Tibial artery (tissue), 4 donors: ENCODE results near the gene DMBT1.
"Not testable (repeated sequence)": the region's sequence is repeated elsewhere in the genome, so short reads cannot be mapped to it uniquely, and the experiment has no call there.

Experiments
- DNase-seq, 2 donors: peaks; one replicate each; pipeline ENCODE4 v3.0.0-alpha.2; 2019
- H3K27ac ChIP-seq, 2 donors: fragments of 200-600 bp; sonication (generic) in 1 of 2; 1 replicate in 1 of 2; 2 replicates in 1 of 2; pipeline ENCODE4 v1.5.1; 2018 to 2019; ENCODE audit warnings: mild to moderate bottlenecking in 1 of 2
- H3K27me3 ChIP-seq, 2 donors: fragments of 200-600 bp; sonication (generic) in 1 of 2; one replicate each; pipeline versions ENCODE4 v1.5.1 to v1.6.0; 2016 to 2019
- H3K36me3 ChIP-seq, 3 donors: fragments of 200-600 bp; sonication (generic) in 2 of 3; one replicate each; pipeline ENCODE4 v1.5.1; 2016 to 2019; ENCODE audit warnings: mild to moderate bottlenecking in 2 of 3
- H3K4me1 ChIP-seq, 4 donors: fragments of 200-600 bp; sonication (generic) in 2 of 4; 1 replicate in 3 of 4; 2 replicates in 1 of 4; pipeline ENCODE4 v1.5.1; 2016 to 2019
- H3K4me3 ChIP-seq, 2 donors: fragments of 200-600 bp; sonication (generic) in 1 of 2; 1 replicate in 1 of 2; 2 replicates in 1 of 2; pipeline ENCODE4 v1.5.1; 2018 to 2019; ENCODE audit warnings: mild to moderate bottlenecking in 2 of 2
- H3K9me3 ChIP-seq, 3 donors: fragments of 200-600 bp; sonication (generic) in 1 of 3; one replicate each; pipeline ENCODE4 v1.5.1; 2016 to 2019
- intact Hi-C: fragments of 100-400 bp; cut with DNase I; formaldehyde crosslinking; loops from one replicate; pipeline ENCODE4 v1.15.0; 2023; ENCODE audit warnings: low total_unique reads
- TF ChIP-seq, protein P1 (sequence below), 2 experiments: fragments of 200-600 bp in 1 of 2; fragments of 450-650 bp in 1 of 2; IDR thresholded peaks; one replicate each; pipeline ENCODE4 v1.5.1; 2017 to 2019; ENCODE audit warnings: antibody characterized with exemption in 2 of 2, mild to moderate bottlenecking in 1 of 2, moderate library complexity in 1 of 2

DMBT1 gene

DNA sequence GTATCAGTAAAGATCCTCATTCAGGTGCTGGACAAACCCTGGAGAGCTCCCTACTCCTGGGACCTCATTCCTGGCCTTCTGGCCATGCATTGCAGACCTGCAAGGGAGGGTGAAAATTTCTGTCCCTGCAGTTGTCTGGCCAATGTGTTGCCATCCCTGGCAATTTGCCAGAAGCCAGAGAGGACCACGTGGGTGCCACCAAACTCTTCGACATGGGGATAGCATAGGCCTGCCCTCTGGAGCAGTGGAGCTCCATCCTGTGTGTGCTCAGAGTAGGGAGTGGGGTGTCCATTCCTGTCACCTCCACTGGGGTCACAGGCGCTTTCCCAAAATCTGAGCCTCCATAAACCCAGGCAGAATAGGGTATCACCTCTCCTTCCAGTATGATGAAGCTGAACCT, 31.2 kb downstream of the DMBT1 start:
- no peaks in the 10 kb centered on the region for H3K9me3 ChIP-seq
- no peak for DNase-seq
- H3K36me3 ChIP-seq: no peaks in the 10 kb centered on the region
- no peaks in the 10 kb centered on the region for H3K27me3 ChIP-seq
- intact Hi-C loops: no loop called here
- H3K27ac ChIP-seq: no peak overlapping the region
- H3K4me1 ChIP-seq: no peaks in the 10 kb centered on the region
- H3K4me3 ChIP-seq: no peak overlapping the region
- TF ChIP-seq, protein P1, sequence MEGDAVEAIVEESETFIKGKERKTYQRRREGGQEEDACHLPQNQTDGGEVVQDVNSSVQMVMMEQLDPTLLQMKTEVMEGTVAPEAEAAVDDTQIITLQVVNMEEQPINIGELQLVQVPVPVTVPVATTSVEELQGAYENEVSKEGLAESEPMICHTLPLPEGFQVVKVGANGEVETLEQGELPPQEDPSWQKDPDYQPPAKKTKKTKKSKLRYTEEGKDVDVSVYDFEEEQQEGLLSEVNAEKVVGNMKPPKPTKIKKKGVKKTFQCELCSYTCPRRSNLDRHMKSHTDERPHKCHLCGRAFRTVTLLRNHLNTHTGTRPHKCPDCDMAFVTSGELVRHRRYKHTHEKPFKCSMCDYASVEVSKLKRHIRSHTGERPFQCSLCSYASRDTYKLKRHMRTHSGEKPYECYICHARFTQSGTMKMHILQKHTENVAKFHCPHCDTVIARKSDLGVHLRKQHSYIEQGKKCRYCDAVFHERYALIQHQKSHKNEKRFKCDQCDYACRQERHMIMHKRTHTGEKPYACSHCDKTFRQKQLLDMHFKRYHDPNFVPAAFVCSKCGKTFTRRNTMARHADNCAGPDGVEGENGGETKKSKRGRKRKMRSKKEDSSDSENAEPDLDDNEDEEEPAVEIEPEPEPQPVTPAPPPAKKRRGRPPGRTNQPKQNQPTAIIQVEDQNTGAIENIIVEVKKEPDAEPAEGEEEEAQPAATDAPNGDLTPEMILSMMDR (IDR thresholded peaks at IDR 0.05): no peak

DNA sequence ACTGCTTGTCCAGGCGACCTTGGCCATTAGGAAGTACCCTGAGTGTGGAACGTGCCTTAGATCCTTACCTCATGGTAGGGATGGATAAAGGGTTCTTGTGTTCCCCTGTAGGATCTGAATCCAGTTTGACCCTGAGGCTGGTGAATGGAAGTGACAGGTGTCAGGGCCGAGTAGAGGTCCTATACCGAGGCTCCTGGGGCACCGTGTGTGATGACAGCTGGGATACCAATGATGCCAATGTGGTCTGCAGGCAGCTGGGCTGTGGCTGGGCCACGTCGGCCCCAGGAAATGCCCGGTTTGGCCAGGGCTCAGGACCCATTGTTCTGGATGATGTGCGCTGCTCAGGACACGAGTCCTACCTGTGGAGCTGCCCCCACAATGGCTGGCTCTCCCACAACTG, 31.6 kb downstream of the DMBT1 start:
- TF ChIP-seq, protein P1 (IDR thresholded peaks at IDR 0.05): no peak
- no peak overlapping the region for H3K4me3 ChIP-seq
- no peaks in the 10 kb centered on the region for H3K4me1 ChIP-seq
- no peak for DNase-seq
- no peak overlapping the region for H3K27ac ChIP-seq
- no peaks in the 10 kb centered on the region for H3K27me3 ChIP-seq
- intact Hi-C loops: no loop called here
- H3K36me3 ChIP-seq: no peaks in the 10 kb centered on the region
- H3K9me3 ChIP-seq: no peaks in the 10 kb centered on the region

DNA sequence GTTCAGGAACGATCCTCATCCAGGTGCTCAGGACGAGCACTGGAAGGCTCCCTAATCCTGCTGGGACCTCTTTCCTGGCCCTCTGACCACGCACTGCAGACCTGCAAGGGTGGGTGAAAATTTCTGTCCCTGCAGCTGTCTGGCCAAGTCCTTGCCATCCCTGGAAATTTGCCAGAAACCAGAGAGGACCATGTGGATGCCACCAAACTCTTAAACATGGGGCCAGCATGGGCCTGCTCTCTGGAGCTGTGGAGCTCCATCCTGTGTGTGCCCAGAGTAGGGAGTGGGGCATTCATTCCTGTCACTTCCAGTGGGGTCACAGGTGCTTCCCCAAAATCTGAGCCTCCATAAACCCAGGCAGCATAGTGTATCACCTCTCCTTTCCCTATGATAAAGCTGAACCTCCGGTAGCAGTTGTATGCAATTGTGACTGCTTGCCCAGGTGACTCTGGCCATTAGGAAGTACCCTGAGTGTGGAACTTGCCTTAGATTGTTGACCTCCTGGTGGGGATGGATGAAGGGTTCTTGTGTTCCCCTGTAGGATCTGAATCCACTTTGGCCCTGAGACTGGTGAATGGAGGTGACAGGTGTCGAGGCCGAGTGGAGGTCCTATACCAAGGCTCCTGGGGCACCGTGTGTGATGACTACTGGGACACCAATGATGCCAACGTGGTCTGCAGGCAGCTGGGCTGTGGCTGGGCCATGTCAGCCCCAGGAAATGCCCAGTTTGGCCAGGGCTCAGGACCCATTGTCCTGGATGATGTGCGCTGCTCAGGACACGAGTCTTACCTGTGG, 57.1 kb downstream of the DMBT1 start:
- intact Hi-C loops: no loop called here
- TF ChIP-seq, protein P1 (IDR thresholded peaks at IDR 0.05): no peak
- Histone ChIP-seq H3K4me1 (no peaks in the 10 kb centered on the region), H3K27ac (no peak overlapping the region), H3K27me3 (no peaks in the 10 kb centered on the region), H3K9me3 (no peaks in the 10 kb centered on the region), H3K4me3 (no peak overlapping the region), H3K36me3 (no peaks in the 10 kb centered on the region)
- peak in 1 of 2 donors; percentile 9 for DNase-seq

DNA sequence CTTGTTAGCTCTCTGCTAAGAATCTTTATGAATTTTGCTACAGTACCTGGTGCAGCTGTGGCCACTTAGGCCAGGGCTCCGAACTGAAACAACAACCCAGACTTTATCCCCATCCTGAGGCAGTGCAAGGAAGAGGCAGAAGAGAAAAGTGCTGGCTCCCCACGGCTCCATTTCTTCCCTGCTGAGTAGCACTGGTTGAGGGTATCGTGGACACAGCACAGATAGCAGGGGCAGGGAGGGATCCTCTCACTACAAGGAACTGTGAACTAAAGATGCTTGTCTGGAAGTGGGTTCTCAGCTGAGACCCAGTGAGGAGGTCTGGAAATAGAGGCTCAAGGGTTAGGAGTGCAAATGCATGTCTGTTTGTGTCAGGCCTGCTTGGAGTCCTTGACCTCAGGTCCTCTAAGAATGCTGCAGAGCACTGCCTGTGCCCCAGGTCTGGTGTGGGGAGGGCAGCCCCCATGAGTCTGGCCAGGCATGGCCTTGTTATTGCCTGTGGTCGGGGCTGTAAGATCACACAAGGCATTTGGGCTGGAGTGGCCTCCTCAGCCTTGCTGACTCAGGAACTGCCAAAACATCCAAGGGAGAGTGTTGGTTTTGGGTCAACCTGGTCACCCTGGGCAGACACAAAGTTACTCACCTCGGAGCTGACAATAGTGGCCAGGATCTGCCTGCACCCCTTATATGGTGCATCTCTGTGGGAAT, 58.1 kb downstream of the DMBT1 start:
- Histone ChIP-seq H3K4me1 (no peaks in the 10 kb centered on the region), H3K4me3 (no peak overlapping the region), H3K27ac (no peak overlapping the region), H3K27me3 (no peaks in the 10 kb centered on the region), H3K36me3 (no peaks in the 10 kb centered on the region), H3K9me3 (no peaks in the 10 kb centered on the region)
- intact Hi-C loops: no loop called here
- DNase-seq: peak; percentile 12 to 15
- TF ChIP-seq, protein P1 (IDR thresholded peaks at IDR 0.05): no peak

DNA sequence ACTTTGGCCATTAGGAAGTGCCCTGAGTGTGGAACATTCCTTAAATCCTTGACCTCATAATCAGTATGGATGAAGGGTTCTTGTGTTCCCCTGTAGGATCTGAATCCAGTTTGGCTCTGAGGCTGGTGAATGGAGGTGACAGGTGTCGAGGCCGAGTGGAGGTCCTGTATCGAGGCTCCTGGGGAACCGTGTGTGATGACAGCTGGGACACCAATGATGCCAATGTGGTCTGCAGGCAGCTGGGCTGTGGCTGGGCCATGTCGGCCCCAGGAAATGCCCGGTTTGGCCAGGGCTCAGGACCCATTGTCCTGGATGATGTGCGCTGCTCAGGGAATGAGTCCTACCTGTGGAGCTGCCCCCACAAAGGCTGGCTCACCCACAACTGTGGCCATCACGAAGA, 60.4 kb downstream of the DMBT1 start:
- DNase-seq, H3K4me3 ChIP-seq, H3K4me1 ChIP-seq, H3K36me3 ChIP-seq, intact Hi-C loops, H3K27ac ChIP-seq, H3K27me3 ChIP-seq, H3K9me3 ChIP-seq: not testable (repeated sequence)

DNA sequence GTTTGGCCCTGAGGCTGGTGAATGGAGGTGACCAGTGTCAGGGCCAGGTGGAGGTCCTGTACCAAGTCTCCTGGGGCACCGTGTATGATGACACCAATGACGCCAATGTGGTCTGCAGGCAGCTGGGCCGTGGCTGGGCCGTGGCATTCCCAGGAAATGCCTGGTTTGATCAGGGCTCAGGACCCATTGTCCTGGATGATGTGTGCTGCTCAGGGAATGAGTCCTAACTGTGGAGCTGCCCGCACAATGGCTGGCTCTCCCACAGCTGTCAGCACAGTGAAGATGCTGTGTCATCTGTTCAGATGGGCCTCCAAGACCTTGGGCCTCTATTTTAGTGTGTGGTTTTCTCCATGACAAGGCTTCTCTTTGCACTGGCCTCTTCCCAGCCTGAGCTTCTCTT, 64.0 kb downstream of the DMBT1 start:
- no peak overlapping the region for H3K4me3 ChIP-seq
- no peaks in the 10 kb centered on the region for H3K36me3 ChIP-seq
- TF ChIP-seq, protein P1 (IDR thresholded peaks at IDR 0.05): no peak
- H3K4me1 ChIP-seq: no peaks in the 10 kb centered on the region
- H3K27me3 ChIP-seq: no peaks in the 10 kb centered on the region
- H3K27ac ChIP-seq: no peak overlapping the region
- intact Hi-C loops: no loop called here
- DNase-seq: no peak
- H3K9me3 ChIP-seq: no peaks in the 10 kb centered on the region
